GM23338 (cell line): ENCODE results near the gene MADCAM1.

Source experiments
- POLR2AphosphoS5 ChIP-seq: IDR thresholded peaks from 2 replicates; pipeline ENCODE4 v1.6.1; 2016; ENCODE audit warnings: antibody characterized with exemption, low read depth
- TF ChIP-seq, protein P1 (sequence below), 2 experiments: fragments of 200-600 bp in 1 of 2; sonication (generic) in 1 of 2; conservative IDR thresholded peaks; 2 replicates each; pipeline versions ENCODE4 v1.5.1 to v1.6.1; 2016 to 2017; ENCODE audit warnings: antibody characterized with exemption in 2 of 2, low read depth in 2 of 2, mild to moderate bottlenecking in 2 of 2, moderate library complexity in 1 of 2

- TF ChIP-seq, protein P1, sequence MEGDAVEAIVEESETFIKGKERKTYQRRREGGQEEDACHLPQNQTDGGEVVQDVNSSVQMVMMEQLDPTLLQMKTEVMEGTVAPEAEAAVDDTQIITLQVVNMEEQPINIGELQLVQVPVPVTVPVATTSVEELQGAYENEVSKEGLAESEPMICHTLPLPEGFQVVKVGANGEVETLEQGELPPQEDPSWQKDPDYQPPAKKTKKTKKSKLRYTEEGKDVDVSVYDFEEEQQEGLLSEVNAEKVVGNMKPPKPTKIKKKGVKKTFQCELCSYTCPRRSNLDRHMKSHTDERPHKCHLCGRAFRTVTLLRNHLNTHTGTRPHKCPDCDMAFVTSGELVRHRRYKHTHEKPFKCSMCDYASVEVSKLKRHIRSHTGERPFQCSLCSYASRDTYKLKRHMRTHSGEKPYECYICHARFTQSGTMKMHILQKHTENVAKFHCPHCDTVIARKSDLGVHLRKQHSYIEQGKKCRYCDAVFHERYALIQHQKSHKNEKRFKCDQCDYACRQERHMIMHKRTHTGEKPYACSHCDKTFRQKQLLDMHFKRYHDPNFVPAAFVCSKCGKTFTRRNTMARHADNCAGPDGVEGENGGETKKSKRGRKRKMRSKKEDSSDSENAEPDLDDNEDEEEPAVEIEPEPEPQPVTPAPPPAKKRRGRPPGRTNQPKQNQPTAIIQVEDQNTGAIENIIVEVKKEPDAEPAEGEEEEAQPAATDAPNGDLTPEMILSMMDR (conservative IDR thresholded peaks at IDR 0.05; ENCODE audit: low read depth in 2 of 2): no peak
- no peak for TF ChIP-seq POLR2AphosphoS5
Observed at GRCh38 chr19:447064-447426, 49.2 kb upstream of the MADCAM1 start.
